ENCODE data around the gene KCTD16.
A peak's percentile ranks its signal among the peaks of the same experiment; 100 is the strongest.

KCTD16 gene

GRCh38 chr5:144166696-144167095 lies 4.0 kb upstream of the KCTD16 start:
- no peak for DNase-seq (ENCODE audit: low read depth)

- no peak for DNase-seq (ENCODE audit: low read depth)
Observed at GRCh38 chr5:144167998-144168397, 2.7 kb upstream of the KCTD16 start.

- DNase-seq (ENCODE audit: low read depth) = no peak
Observed at GRCh38 chr5:144169904-144170275, 783 bp upstream of the KCTD16 start.

- no peak for DNase-seq (ENCODE audit: low read depth)
Observed at GRCh38 chr5:144173766-144174165, 3.1 kb downstream of the KCTD16 start.

- DNase-seq (ENCODE audit: low read depth) = no peak
Observed at GRCh38 chr5:144177548-144177947, 6.9 kb downstream of the KCTD16 start.

GRCh38 chr5:144179226-144179625 lies 8.6 kb downstream of the KCTD16 start:
- DNase-seq (ENCODE audit: low read depth) = no peak

GRCh38 chr5:144183254-144183889 lies 12.7 kb downstream of the KCTD16 start:
- DNase-seq (ENCODE audit: low read depth) = no peak

- peak; percentile 59 for DNase-seq (ENCODE audit: low read depth)
Observed at GRCh38 chr5:144187699-144188294, 17.1 kb downstream of the KCTD16 start.

- peak; percentile 61 for DNase-seq (ENCODE audit: low read depth)
Observed at GRCh38 chr5:144189800-144190429, 19.2 kb downstream of the KCTD16 start.

GRCh38 chr5:144191531-144191930 lies 20.9 kb downstream of the KCTD16 start:
- no peak for DNase-seq (ENCODE audit: low read depth)

- DNase-seq (ENCODE audit: low read depth) = no peak
Observed at GRCh38 chr5:144191998-144192397, 21.3 kb downstream of the KCTD16 start.

GRCh38 chr5:144192661-144193060 lies 22.0 kb downstream of the KCTD16 start:
- DNase-seq (ENCODE audit: low read depth) = no peak

GRCh38 chr5:144194144-144194543 lies 23.5 kb downstream of the KCTD16 start:
- DNase-seq (ENCODE audit: low read depth) = no peak

- no peak for DNase-seq (ENCODE audit: low read depth)
Observed at GRCh38 chr5:144195448-144195847, 24.8 kb downstream of the KCTD16 start.

- no peak for DNase-seq (ENCODE audit: low read depth)
Observed at GRCh38 chr5:144196612-144197011, 25.9 kb downstream of the KCTD16 start.

GRCh38 chr5:144198386-144198785 lies 27.7 kb downstream of the KCTD16 start:
- no peak for DNase-seq (ENCODE audit: low read depth)

- DNase-seq (ENCODE audit: low read depth) = no peak
Observed at GRCh38 chr5:144201588-144201987, 30.9 kb downstream of the KCTD16 start.

GRCh38 chr5:144202072-144202471 lies 31.4 kb downstream of the KCTD16 start:
- DNase-seq (ENCODE audit: low read depth) = no peak

GRCh38 chr5:144202726-144203125 lies 32.1 kb downstream of the KCTD16 start:
- DNase-seq (ENCODE audit: low read depth) = no peak

GRCh38 chr5:144203750-144204596 lies 33.3 kb downstream of the KCTD16 start:
- DNase-seq (ENCODE audit: low read depth) = no peak

GRCh38 chr5:144205141-144205551 lies 34.5 kb downstream of the KCTD16 start:
- DNase-seq (ENCODE audit: low read depth) = no peak

- DNase-seq (ENCODE audit: low read depth) = no peak
Observed at GRCh38 chr5:144206141-144206540, 35.5 kb downstream of the KCTD16 start.
